ENCODE data around the gene FER.
"Not testable (repeated sequence)": the region's sequence is repeated elsewhere in the genome, so short reads cannot be mapped to it uniquely, and the experiment has no call there.

FER gene

GRCh38 chr5:108866097-108866496 is 118.4 kb downstream of the FER start:
- H3K36me3 ChIP-seq (ENCODE audit: control insufficient read depth in 2 of 2, insufficient read depth in 1 of 2, low read length in 2 of 2); H3K4me3 ChIP-seq (ENCODE audit: low read depth, low read length); H3K9me3 ChIP-seq (ENCODE audit: control insufficient read depth, insufficient read depth, low read depth, low read length); H3K27ac ChIP-seq (ENCODE audit: extremely low read depth, low read depth, low read length); POLR2A ChIA-PET; H3K4me1 ChIP-seq (ENCODE audit: control insufficient read depth, insufficient read depth, low read length): not testable (repeated sequence)
- CTCF ChIA-PET: interaction anchor here (0.7 kb wide), 1 partner anchor 58 kb away, joined by 7 read pairs; no protein-coding TSS in a partner anchor
- peak; percentile 94 for TF ChIP-seq ZNF146 (tag by site-specific recombination; IDR thresholded peaks at IDR 0.05)

- CTCF ChIA-PET: interaction anchor here (1.1 kb wide), 1 partner anchor 16 kb away, joined by 3 read pairs; no protein-coding TSS in a partner anchor
- Histone ChIP-seq H3K36me3 (ENCODE audit: control insufficient read depth in 2 of 2, insufficient read depth in 1 of 2, low read length in 2 of 2) (no peaks in the 10 kb centered on the region), H3K4me1 (ENCODE audit: control insufficient read depth, insufficient read depth, low read length) (no peaks in the 10 kb centered on the region), H3K27ac (ENCODE audit: extremely low read depth, low read depth, low read length) (no peak overlapping the region), H3K9me3 (ENCODE audit: control insufficient read depth, insufficient read depth, low read depth, low read length) (no peaks in the 10 kb centered on the region), H3K4me3 (ENCODE audit: low read depth, low read length) (no peak overlapping the region)
- no peak for TF ChIP-seq TSHZ1 (tag by site-specific recombination; IDR thresholded peaks at IDR 0.05; ENCODE audit: borderline replicate concordance)
- no peak for TF ChIP-seq ZBTB1 (tag by site-specific recombination; IDR thresholded peaks at IDR 0.05)
- TF ChIP-seq ZNF596 (tag by site-specific recombination; IDR thresholded peaks at IDR 0.05): no peak
- no peak for TF ChIP-seq ZNF433 (tag by site-specific recombination; IDR thresholded peaks at IDR 0.05; ENCODE audit: low read depth)
- TF ChIP-seq ZSCAN23 (tag by site-specific recombination; IDR thresholded peaks at IDR 0.05): no peak
- no peak for TF ChIP-seq OVOL3 (tag by site-specific recombination; IDR thresholded peaks at IDR 0.05)
- no peak for TF ChIP-seq PBX3 (CRISPR knock-in tag; IDR thresholded peaks at IDR 0.05)
- no peak for TF ChIP-seq ZNF488 (tag by site-specific recombination; IDR thresholded peaks at IDR 0.05)
- no peak for TF ChIP-seq ZNF660 (tag by site-specific recombination; IDR thresholded peaks at IDR 0.05)
- POLR2A ChIA-PET: no interaction called here
Observed at GRCh38 chr5:108867656-108868055, 120.0 kb downstream of the FER start.

- H3K27ac ChIP-seq (ENCODE audit: extremely low read depth, low read depth, low read length): no peak overlapping the region
- POLR2A ChIA-PET: no interaction called here
- CTCF ChIA-PET: no interaction called here
- H3K4me3 ChIP-seq (ENCODE audit: low read depth, low read length): no peak overlapping the region
- H3K36me3 ChIP-seq (ENCODE audit: control insufficient read depth in 2 of 2, insufficient read depth in 1 of 2, low read length in 2 of 2): no peaks in the 10 kb centered on the region
- no peaks in the 10 kb centered on the region for H3K4me1 ChIP-seq (ENCODE audit: control insufficient read depth, insufficient read depth, low read length)
- no peaks in the 10 kb centered on the region for H3K9me3 ChIP-seq (ENCODE audit: control insufficient read depth, insufficient read depth, low read depth, low read length)
- TF ChIP-seq BCL6B (tag by site-specific recombination; IDR thresholded peaks at IDR 0.05): no peak
- no peak for TF ChIP-seq ZNF214 (tag by site-specific recombination; IDR thresholded peaks at IDR 0.05; ENCODE audit: borderline replicate concordance)
- no peak for TF ChIP-seq ZFP41 (tag by site-specific recombination; IDR thresholded peaks at IDR 0.05; ENCODE audit: borderline replicate concordance)
- TF ChIP-seq ZNF324 (tag by site-specific recombination; IDR thresholded peaks at IDR 0.05): no peak
- no peak for TF ChIP-seq WT1 (tag by site-specific recombination; IDR thresholded peaks at IDR 0.05)
- TF ChIP-seq ZNF394 (tag by site-specific recombination; IDR thresholded peaks at IDR 0.05; ENCODE audit: borderline replicate concordance): no peak
- no peak for TF ChIP-seq ZSCAN16 (tag by site-specific recombination; IDR thresholded peaks at IDR 0.05)
- no peak for TF ChIP-seq ZNF211 (tag by site-specific recombination; IDR thresholded peaks at IDR 0.05; ENCODE audit: low read depth)
Observed at GRCh38 chr5:108869066-108869465, 121.4 kb downstream of the FER start.
